OCI-LY7 (cell line): ENCODE data around the gene SLC25A38. TPM values are rescaled to one million over a fixed set of nuclear protein-coding genes. Genes with fewer than 3 reads are reported as not detected.
"Not testable (repeated sequence)": the region's sequence is repeated elsewhere in the genome, so short reads cannot be mapped to it uniquely, and the experiment has no call there.

ENCODE experiments used
- BruUV-seq: library from RNA; stranded (reverse); fragments of 400-500 nt; replicated peaks from 2 replicates; lab custom pipeline; 2021; lab: Mats Ljungman, UMichigan
- CTCF ChIA-PET: fragments of 300-600 bp; sonication (Branson Sonifier 250); formaldehyde crosslinking; loops from one replicate; lab custom pipeline; 2022; ENCODE audit warnings: antibody characterized with exemption; ENCODE audit not compliant: unreplicated experiment; lab: Charles Lee
- POLR2A ChIA-PET: fragments of 300-600 bp; sonication (Branson Sonifier 250); formaldehyde crosslinking; loops from one replicate; lab custom pipeline; 2022; ENCODE audit warnings: antibody characterized with exemption; lab: Charles Lee
- DNase-seq: peaks from one replicate; pipeline ENCODE4 v3.0.0-alpha.2; 2015; ENCODE audit warnings: low spot score
- H2AFZ ChIP-seq: fragments of 200-600 bp; sonication (generic), shearing (Covaris generic); 2 replicates; pipeline ENCODE4 v1.6.1; 2014; ENCODE audit warnings: mild to moderate bottlenecking, antibody characterized with exemption, low read length, moderate library complexity
- H3K27ac ChIP-seq: fragments of 200-600 bp; sonication (generic); 2 replicates; pipeline ENCODE4 v1.5.1; 2014; ENCODE audit warnings: mixed run types, low read depth, mild to moderate bottlenecking, moderate library complexity, low read length, inconsistent platforms; ENCODE audit not compliant: poor library complexity, severe bottlenecking
- H3K36me3 ChIP-seq: fragments of 200-600 bp; sonication (generic); 2 replicates; pipeline ENCODE4 v1.6.1; 2014; ENCODE audit warnings: mild to moderate bottlenecking, antibody characterized with exemption, low read length, moderate library complexity, mixed read lengths; ENCODE audit not compliant: insufficient read depth
- H3K4me1 ChIP-seq: fragments of 200-600 bp; sonication (generic); 2 replicates; pipeline ENCODE4 v1.5.1; 2014; ENCODE audit warnings: mild to moderate bottlenecking, low read length; ENCODE audit not compliant: insufficient read depth, poor library complexity, severe bottlenecking
- H3K4me2 ChIP-seq: fragments of 200-600 bp; sonication (generic); 2 replicates; pipeline ENCODE4 v1.6.1; 2014; ENCODE audit warnings: mild to moderate bottlenecking, low read length
- H3K4me3 ChIP-seq: fragments of 200-600 bp; sonication (generic); 2 replicates; pipeline ENCODE4 v1.5.1; 2014; ENCODE audit warnings: mild to moderate bottlenecking, low read depth, low read length; ENCODE audit not compliant: poor library complexity, severe bottlenecking
- H3K79me2 ChIP-seq: fragments of 200-600 bp; sonication (generic); 2 replicates; pipeline ENCODE4 v1.6.1; 2016; ENCODE audit warnings: low read depth, mild to moderate bottlenecking, low read length, moderate library complexity, mixed read lengths; ENCODE audit not compliant: insufficient read depth
- H3K9me2 ChIP-seq: fragments of 200-600 bp; sonication (generic); 2 replicates; pipeline ENCODE4 v1.6.1; 2016; ENCODE audit warnings: mild to moderate bottlenecking, low read length, mixed read lengths; ENCODE audit not compliant: insufficient read depth
- H3K9me3 ChIP-seq: fragments of 200-600 bp; sonication (generic); 2 replicates; pipeline ENCODE4 v1.6.1; 2014; ENCODE audit warnings: mild to moderate bottlenecking, mixed run types, low read length, mixed read lengths
- H4K20me1 ChIP-seq: fragments of 200-600 bp; sonication (generic); 2 replicates; pipeline ENCODE4 v1.6.1; 2014; ENCODE audit warnings: mild to moderate bottlenecking, antibody characterized with exemption, low read length, moderate library complexity, mixed read lengths; ENCODE audit not compliant: insufficient read depth
- CTCF ChIP-seq: fragments of 200-600 bp; sonication (generic); conservative IDR thresholded peaks from 2 replicates; pipeline ENCODE4 v1.5.1; 2014; ENCODE audit warnings: mild to moderate bottlenecking, antibody characterized with exemption, low read length, moderate library complexity, mixed read lengths
- EZH2phosphoT487 ChIP-seq: fragments of 200-600 bp; sonication (generic); IDR thresholded peaks from 2 replicates; pipeline ENCODE4 v1.6.1; 2018; ENCODE audit warnings: low read depth, borderline replicate concordance, mild to moderate bottlenecking, mixed run types, antibody characterized with exemption, low read length, moderate library complexity, mixed read lengths
- intact Hi-C: fragments of 100-400 bp; cut with micrococcal nuclease; formaldehyde crosslinking; loops from one replicate; pipeline ENCODE4 v1.10.0; 2022; ENCODE audit not compliant: unreplicated experiment
- total RNA-seq, 2 experiments: library from RNA; depleted of rRNA in 1 of 2; stranded (reverse); fragments of >200 nt in 1 of 2; shearing (Covaris generic) in 1 of 2; gene quantifications; 2 replicates each; pipeline ENCODE4 v1.2.3, GENCODE V29; 2014 to 2022

Gene SLC25A38
- total RNA-seq, 2 experiments from 2014 or later = 32.6 to 35.4 TPM

GRCh38 chr3:39350714-39351113 lies 32.5 kb upstream of the SLC25A38 start:
- ChIA-PET POLR2A (interaction anchor here (0.6 to 0.8 kb wide), 5 partner anchors 8 to 1344 kb away, joined by 3 to 4 read pairs (median 3); no protein-coding TSS in a partner anchor), CTCF (no interaction called here)
- no TSS peak for BruUV-seq
- Histone ChIP-seq H3K4me3 (no peak overlapping the region), H3K9me2 (no peaks in the 10 kb centered on the region), H3K79me2 (no peaks in the 10 kb centered on the region), H3K27ac (no peak overlapping the region), H3K36me3 (no peaks in the 10 kb centered on the region), H2AFZ (no peak overlapping the region), H3K4me1 (no peaks in the 10 kb centered on the region), H3K4me2 (no peak overlapping the region), H3K9me3 (no peaks in the 10 kb centered on the region), H4K20me1 (no peaks in the 10 kb centered on the region)
- no peak for DNase-seq
- TF ChIP-seq CTCF (no peak), EZH2phosphoT487 (no peak)
- intact Hi-C loops = no loop called here

- BruUV-seq, H3K4me3 ChIP-seq, H3K9me3 ChIP-seq, H3K4me2 ChIP-seq, H3K9me2 ChIP-seq, H3K4me1 ChIP-seq, CTCF ChIA-PET, H3K27ac ChIP-seq, H2AFZ ChIP-seq, intact Hi-C loops, H3K36me3 ChIP-seq, H3K79me2 ChIP-seq, DNase-seq, H4K20me1 ChIP-seq: not testable (repeated sequence)
- POLR2A ChIA-PET = interaction anchor here (0.6 to 0.8 kb wide), 4 partner anchors 8 to 1173 kb away, joined by 3 to 4 read pairs (median 4); no protein-coding TSS in a partner anchor
These were observed 32.0 kb upstream of the SLC25A38 start for GRCh38 chr3:39351134-39351533.

GRCh38 chr3:39353168-39353927 lies 29.8 kb upstream of the SLC25A38 start:
- H3K9me3 ChIP-seq, POLR2A ChIA-PET, H3K4me2 ChIP-seq, BruUV-seq, H3K27ac ChIP-seq, H3K9me2 ChIP-seq, CTCF ChIA-PET, H3K79me2 ChIP-seq, H3K36me3 ChIP-seq, H4K20me1 ChIP-seq, DNase-seq, H3K4me1 ChIP-seq, H2AFZ ChIP-seq, intact Hi-C loops, H3K4me3 ChIP-seq: not testable (repeated sequence)
